HG03565 (cell line): ENCODE results near the gene GLIPR2.

ENCODE experiments used
- ATAC-seq: cut with Tn5 transposase; IDR thresholded peaks from one replicate; pipeline ENCODE4 v1.9.1; 2021; ENCODE audit warnings: mild to moderate bottlenecking, moderate library complexity; ENCODE audit not compliant: unreplicated experiment

GLIPR2 gene

DNA sequence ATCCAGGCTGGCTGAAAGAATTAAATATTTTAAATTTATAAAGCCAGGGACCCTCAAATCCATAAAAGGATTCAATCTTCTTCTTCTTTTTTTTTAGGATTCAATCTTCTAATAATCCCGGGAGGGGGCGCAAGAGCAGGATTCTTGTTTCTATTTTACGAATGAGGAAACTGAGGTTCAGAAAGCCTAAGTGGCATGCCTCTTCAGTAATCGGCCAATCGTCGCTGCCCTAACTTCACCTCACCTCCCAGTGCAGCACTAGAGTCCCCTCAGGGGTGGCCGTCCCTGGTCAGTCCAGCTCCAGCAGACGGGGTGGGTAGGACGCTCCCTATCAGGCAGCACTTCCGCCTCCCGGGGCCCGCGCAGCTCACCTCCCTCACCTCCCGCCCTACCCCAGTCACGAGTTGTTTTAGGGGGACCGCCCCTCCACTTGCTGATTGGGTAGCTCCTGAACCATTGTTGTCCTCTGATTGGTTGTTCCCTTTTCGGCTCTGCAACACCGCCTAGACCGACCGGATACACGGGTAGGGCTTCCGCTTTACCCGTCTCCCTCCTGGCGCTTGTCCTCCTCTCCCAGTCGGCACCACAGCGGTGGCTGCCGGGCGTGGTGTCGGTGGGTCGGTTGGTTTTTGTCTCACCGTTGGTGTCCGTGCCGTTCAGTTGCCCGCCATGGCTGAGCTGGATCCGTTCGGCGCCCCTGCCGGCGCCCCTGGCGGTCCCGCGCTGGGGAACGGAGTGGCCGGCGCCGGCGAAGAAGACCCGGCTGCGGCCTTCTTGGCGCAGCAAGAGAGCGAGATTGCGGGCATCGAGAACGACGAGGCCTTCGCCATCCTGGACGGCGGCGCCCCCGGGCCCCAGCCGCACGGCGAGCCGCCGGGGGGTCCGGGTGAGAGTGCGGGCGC, 54.1 kb downstream of the GLIPR2 start, which contains the start of gene CLTA:
Gene CLTA, plus strand, starts transcription at position 534 of the 902 bp plus-strand sequence. Its CDS starts 136 bp downstream, at position 670.
- ATAC-seq = peak; percentile 94

- no peak for ATAC-seq
Observed at GRCh38 chr9:36191290-36191645, 54.7 kb downstream of the GLIPR2 start.

DNA sequence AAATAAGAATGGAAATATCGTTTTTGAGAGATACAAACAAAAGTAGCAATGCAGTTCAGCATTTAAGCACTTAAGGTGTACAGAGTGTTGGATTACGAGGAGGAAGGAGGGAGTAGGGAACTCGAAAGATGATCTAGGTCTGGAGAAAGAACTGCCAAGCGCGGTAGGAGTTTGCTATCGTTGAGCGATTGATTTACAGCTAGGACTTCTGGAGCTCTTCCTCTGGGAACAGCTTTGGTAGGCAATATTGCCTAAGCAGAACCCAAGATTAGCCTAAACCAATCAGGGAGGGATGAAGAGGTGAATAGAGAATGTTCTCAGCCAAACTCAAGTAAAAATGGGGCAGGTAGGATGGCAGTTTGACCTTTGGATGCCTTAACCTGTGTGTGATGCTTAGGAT, 55.2 kb downstream of the GLIPR2 start:
- no peak for ATAC-seq

GRCh38 chr9:36192196-36192595, 55.7 kb downstream of the GLIPR2 start:
- ATAC-seq = no peak

GRCh38 chr9:36193023-36193422, 56.5 kb downstream of the GLIPR2 start:
- no peak for ATAC-seq

GRCh38 chr9:36194326-36195000, 57.9 kb downstream of the GLIPR2 start:
- ATAC-seq = no peak

- ATAC-seq = no peak
Observed at GRCh38 chr9:36204906-36205547, 68.5 kb downstream of the GLIPR2 start.

DNA sequence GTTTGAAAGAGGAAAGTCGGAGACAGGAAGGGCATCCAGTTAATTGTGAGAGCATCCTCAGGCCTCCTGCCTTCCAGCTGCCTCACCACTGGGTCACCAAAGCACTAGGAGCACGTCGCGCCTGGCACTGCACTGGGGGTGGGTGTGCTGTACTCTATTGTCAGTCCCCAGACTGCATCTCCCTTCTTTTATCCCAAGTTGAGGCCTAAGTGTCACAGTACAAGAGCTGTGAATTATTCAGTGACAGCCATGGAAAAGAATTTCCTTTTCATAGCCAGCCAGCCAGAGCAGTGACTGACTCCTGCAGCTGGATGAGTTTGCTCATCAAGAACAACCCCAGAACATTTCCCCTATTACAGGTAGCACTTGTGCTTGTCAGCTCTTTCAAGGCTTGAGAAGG, 70.5 kb downstream of the GLIPR2 start:
- ATAC-seq = no peak

- ATAC-seq = no peak
Observed at GRCh38 chr9:36207546-36208012, 71.0 kb downstream of the GLIPR2 start.

DNA sequence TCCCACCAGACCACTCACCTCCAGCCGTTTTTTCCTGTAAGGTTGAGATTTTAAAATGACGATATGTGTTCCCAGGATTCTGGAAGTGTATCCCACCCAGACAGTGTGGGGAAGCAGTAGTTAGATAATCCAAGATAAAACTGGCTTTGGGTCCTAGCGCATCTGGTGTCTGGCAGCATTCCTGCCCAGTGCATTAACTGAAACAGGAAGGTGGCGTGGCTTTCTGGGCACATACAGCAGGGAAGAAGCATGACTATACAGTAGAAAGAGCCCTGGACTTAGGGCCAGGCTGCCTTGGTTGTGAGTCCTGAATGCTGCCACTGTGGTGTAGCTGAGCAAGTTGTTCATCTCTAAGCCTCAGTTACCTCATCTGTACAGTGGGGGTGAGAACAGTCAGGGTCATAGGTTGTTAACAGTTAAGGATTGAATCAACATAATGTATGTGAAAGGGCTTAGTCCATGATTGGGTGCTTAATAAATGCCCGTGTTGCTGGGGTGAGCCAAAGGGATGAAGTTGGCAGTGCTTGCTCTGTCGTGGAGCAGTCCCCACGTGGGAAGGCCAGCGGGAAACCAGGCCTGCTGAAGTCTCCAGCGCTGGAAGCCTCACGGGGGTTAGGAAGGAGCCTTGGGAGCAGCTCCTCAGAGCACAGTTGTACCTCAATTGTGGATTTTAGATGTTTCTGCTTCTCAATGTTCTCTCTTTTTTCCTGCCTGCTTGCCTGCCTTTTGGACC, 72.2 kb downstream of the GLIPR2 start:
- no peak for ATAC-seq

DNA sequence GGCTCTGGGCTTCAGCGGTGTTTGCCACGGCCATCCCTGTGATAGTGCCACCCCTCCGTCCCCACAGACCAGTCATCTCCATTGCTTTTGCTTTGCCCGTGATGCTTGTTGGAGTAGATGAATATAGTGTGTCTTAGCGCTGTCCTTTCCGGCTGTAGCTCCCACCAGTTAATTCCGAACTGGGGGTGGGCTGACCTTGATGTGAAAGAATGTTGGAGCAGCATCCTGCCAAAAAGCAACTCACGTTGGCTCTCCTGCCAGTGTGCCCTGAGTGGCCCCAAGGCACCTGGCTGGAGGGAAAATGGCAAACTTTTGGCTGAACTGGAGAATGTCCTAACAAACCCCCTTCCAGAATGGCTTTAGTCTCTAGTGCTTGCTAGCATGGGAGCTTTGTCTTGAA, 74.2 kb downstream of the GLIPR2 start:
- ATAC-seq = no peak

GRCh38 chr9:36211510-36211909, 75.0 kb downstream of the GLIPR2 start:
- no peak for ATAC-seq

GRCh38 chr9:36213387-36213786, 76.9 kb downstream of the GLIPR2 start:
- ATAC-seq = no peak
